Endodermal cell (in vitro differentiated cells): ENCODE data around the gene BMP7. TPM values are rescaled to one million over a fixed set of nuclear protein-coding genes. Genes with fewer than 3 reads are reported as not detected.

Source experiments
- DNase-seq: peaks from one replicate; pipeline ENCODE4 v3.0.0-alpha.2; 2017
- H3K27ac ChIP-seq: 2 replicates; pipeline ENCODE4 v1.5.1; 2013; ENCODE audit warnings: mild to moderate bottlenecking, low read depth, low read length, moderate library complexity
- H3K27me3 ChIP-seq: 2 replicates; pipeline ENCODE4 v1.6.1; 2013; ENCODE audit warnings: mild to moderate bottlenecking, low read length, moderate library complexity; ENCODE audit not compliant: insufficient read depth, control insufficient read depth, poor library complexity, severe bottlenecking
- H3K36me3 ChIP-seq: 2 replicates; pipeline ENCODE4 v1.7.0; 2013; ENCODE audit warnings: mild to moderate bottlenecking, low read length, moderate library complexity; ENCODE audit not compliant: control insufficient read depth, insufficient read depth
- H3K4me1 ChIP-seq: one replicate; pipeline ENCODE4 v1.7.0; 2013; ENCODE audit warnings: low read length; ENCODE audit not compliant: control insufficient read depth, insufficient read depth
- H3K4me3 ChIP-seq: 2 replicates; pipeline ENCODE4 v1.5.1; 2013; ENCODE audit warnings: mild to moderate bottlenecking, low read length, moderate library complexity
- H3K9ac ChIP-seq: 2 replicates; pipeline ENCODE4 v1.6.1; 2013; ENCODE audit warnings: mild to moderate bottlenecking, low read length, moderate library complexity; ENCODE audit not compliant: poor library complexity, severe bottlenecking; ENCODE audit errors: extremely low read depth
- H3K9me3 ChIP-seq: 2 replicates; pipeline ENCODE4 v1.6.1; 2013; ENCODE audit warnings: mild to moderate bottlenecking, low read length, moderate library complexity; ENCODE audit not compliant: control insufficient read depth
- H3K27ac Mint-ChIP-seq: 2 replicates; pipeline ENCODE4 v1.8.0; 2020; ENCODE audit warnings: mixed read lengths
- H3K27me3 Mint-ChIP-seq: 2 replicates; pipeline ENCODE4 v1.8.0; 2021; ENCODE audit warnings: mild to moderate bottlenecking, mixed read lengths; ENCODE audit not compliant: insufficient read depth
- H3K36me3 Mint-ChIP-seq: 2 replicates; pipeline ENCODE4 v1.8.0; 2020; ENCODE audit warnings: low read depth, mixed read lengths
- H3K4me1 Mint-ChIP-seq: 2 replicates; pipeline ENCODE4 v1.8.0; 2020; ENCODE audit warnings: mixed read lengths
- H3K4me3 Mint-ChIP-seq: 2 replicates; pipeline ENCODE4 v1.8.0; 2020; ENCODE audit warnings: mild to moderate bottlenecking, moderate library complexity, mixed read lengths
- H3K9me3 Mint-ChIP-seq: 2 replicates; pipeline ENCODE4 v1.8.0; 2020; ENCODE audit warnings: mild to moderate bottlenecking, mixed read lengths
- CTCF ChIP-seq: fragments of 200-600 bp; sonication (generic); conservative IDR thresholded peaks from 2 replicates; pipeline ENCODE4 v1.5.0; 2021; ENCODE audit warnings: antibody characterized with exemption, mild to moderate bottlenecking
- WGBS, 2 experiments: methylation state at CpG; one replicate each; pipeline versions ENCODE4 v1.1.5 to v1.1.7; 2013; ENCODE audit warnings: missing lambda C conversion rate in 2 of 2, mixed read lengths in 1 of 2; ENCODE audit not compliant: insufficient coverage in 1 of 2, insufficient read length in 1 of 2; 5-methylcytosine and 5-hydroxymethylcytosine counted together
- total RNA-seq, 2 donors: library from RNA; stranded (reverse); fragmentation: NEBNext Ultra II Directional in 1 of 2; extraction: Animal tissue kit (Norgen Biotek cat#: 25700) in 1 of 2; gene quantifications; 2 replicates in 1 of 2; 3 replicates in 1 of 2; pipeline ENCODE4 v1.2.1, GENCODE V29; 2021

BMP7 gene
- total RNA-seq, 2 donors from 2014 or later, result 45.6 to 49.6 TPM

DNA sequence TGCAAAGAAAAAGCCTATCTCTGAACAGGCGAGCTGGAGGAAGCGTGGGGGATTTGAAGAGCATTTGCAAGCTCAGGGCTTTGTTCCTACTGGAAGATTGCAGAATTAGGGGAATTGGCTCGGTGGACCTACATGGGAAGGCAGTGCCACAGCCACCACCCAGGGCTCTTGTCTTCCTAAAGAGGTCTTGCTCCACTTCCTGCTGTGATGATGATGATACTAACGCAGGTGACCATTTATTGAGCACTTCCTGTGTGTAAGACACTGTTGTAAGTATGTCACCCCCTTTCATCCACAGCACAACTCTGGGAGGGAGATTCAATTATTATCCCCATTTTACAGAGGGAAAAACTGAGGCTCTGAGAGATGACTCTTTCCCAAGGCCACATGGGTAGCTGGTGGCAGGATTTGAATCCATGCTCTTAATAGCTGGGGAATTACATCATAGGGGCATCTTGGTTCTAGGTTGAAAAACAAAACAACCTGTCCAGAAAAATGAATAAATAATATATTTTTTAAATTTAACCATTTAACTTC, 41.2 kb downstream of the BMP7 start:
- no peak overlapping the region for H3K4me3 Mint-ChIP-seq
- H3K9me3 Mint-ChIP-seq, result no peaks in the 10 kb centered on the region
- peaks cover 11% of the 10 kb centered on the region for H3K27me3 Mint-ChIP-seq
- H3K36me3 Mint-ChIP-seq, result peaks cover 44% of the 10 kb centered on the region
- H3K9ac ChIP-seq, result no peak overlapping the region
- no peak overlapping the region for H3K27ac ChIP-seq
- no peaks in the 10 kb centered on the region for H3K9me3 ChIP-seq
- TF ChIP-seq CTCF, result no peak
- H3K27me3 ChIP-seq, result peaks cover 6% of the 10 kb centered on the region
- peaks cover 17% of the 10 kb centered on the region for H3K36me3 ChIP-seq
- H3K4me3 ChIP-seq, result no peak overlapping the region
- peaks cover 3% of the 10 kb centered on the region for H3K4me1 ChIP-seq
- WGBS, 2 experiments, result 92 to 100% methylated on average over 2 to 4 of the region's 4 CpGs
- no peak for DNase-seq
- no peak overlapping the region for H3K27ac Mint-ChIP-seq
- peaks cover 21% of the 10 kb centered on the region for H3K4me1 Mint-ChIP-seq

DNA sequence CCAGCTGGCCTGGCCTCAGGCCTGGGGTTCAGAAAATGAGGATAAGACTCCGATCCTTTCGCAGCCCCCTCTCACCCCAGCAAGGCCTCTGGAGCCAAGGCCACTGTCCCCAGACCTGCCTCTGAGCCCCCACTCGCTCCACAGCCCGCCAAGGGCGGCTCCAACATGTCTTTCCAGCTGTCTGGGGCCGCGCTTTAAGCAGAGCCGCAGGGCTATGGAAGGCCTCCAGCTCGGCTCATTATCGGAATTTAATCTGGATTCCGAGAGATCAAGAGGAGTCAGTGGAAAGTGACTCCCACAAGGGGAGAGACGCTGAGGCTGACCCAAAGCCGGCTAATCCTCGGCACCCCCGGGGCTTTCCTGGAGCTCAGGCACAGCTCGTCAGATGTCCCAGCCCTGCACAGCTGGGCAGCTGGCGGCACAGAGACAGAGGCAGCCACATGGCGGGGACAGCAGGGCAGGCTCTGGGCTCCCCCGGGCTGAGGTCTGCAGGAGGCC, 41.8 kb downstream of the BMP7 start:
- Histone ChIP-seq H3K9me3 (no peaks in the 10 kb centered on the region), H3K36me3 (peaks cover 18% of the 10 kb centered on the region), H3K4me3 (no peak overlapping the region), H3K27me3 (peaks cover under 1% of the 10 kb centered on the region), H3K4me1 (peaks cover 3% of the 10 kb centered on the region), H3K9ac (no peak overlapping the region), H3K27ac (no peak overlapping the region)
- no peak overlapping the region for H3K4me3 Mint-ChIP-seq
- no peak overlapping the region for H3K27ac Mint-ChIP-seq
- H3K36me3 Mint-ChIP-seq, result peaks cover 42% of the 10 kb centered on the region
- H3K27me3 Mint-ChIP-seq, result peaks cover 10% of the 10 kb centered on the region
- peaks cover 17% of the 10 kb centered on the region for H3K4me1 Mint-ChIP-seq
- peak; percentile 70 for DNase-seq
- H3K9me3 Mint-ChIP-seq, result no peaks in the 10 kb centered on the region
- 85 to 91% methylated on average over 15 to 19 of the region's 19 CpGs for WGBS, 2 experiments
- TF ChIP-seq CTCF, result no peak

DNA sequence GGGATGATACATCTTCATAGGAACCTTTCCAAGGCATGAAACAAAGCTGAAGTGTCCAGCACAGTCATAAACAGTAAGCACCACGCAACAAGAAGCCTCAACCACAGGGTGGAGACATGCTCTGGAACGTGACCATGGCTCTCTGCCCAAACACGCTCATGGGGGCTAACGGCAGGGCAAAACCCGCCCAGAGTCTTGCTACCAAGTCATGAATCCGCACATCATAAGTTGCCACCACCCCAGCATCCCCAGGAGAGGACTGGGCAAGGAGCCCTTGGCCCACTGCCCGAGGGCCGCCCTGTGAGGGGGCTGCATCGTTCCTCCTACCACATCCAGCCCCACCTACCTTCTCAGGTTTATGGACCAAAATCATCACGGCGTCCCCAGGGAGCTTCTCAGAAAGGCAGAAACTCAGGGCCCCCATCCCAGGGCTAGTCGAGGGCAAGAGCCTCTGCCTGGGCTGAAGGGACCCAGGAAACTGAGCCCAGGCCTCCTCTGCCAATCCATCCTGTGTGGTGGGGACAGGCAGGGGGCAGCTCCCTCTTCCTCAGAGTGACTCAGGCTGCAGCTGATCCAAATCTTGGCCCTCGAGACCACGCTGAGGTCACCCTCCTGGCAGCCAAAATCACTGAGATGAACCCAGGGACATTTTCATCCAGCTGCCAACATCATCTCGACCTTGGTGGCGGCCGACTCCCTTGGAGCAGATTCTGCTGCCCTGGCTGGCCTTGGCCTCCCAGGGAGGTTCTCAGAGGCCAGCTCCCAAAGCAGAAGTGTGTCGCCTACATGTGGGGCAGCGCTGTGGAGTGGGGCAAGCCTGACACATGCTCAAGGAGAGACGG, 42.6 kb downstream of the BMP7 start:
- TF ChIP-seq CTCF, result no peak
- Mint-ChIP-seq H3K36me3 (peaks cover 42% of the 10 kb centered on the region), H3K4me3 (no peak overlapping the region), H3K27ac (peak overlapping the region; percentile 6), H3K27me3 (peaks cover 6% of the 10 kb centered on the region), H3K9me3 (no peaks in the 10 kb centered on the region), H3K4me1 (peaks cover 9% of the 10 kb centered on the region)
- Histone ChIP-seq H3K36me3 (peaks cover 24% of the 10 kb centered on the region), H3K4me3 (no peak overlapping the region), H3K27me3 (no peaks in the 10 kb centered on the region), H3K4me1 (peaks cover 3% of the 10 kb centered on the region), H3K9me3 (no peaks in the 10 kb centered on the region), H3K27ac (no peak overlapping the region), H3K9ac (no peak overlapping the region)
- WGBS, 2 experiments, result 94 to 97% methylated on average over 10 to 20 of the region's 20 CpGs
- DNase-seq, result no peak
